Caco-2 (cell line): ENCODE data around the gene SHROOM3. TPM values are rescaled to one million over a fixed set of nuclear protein-coding genes. Genes with fewer than 3 reads are reported as not detected.

Experiments
- BruUV-seq: library from RNA; stranded (reverse); fragments of 400-500 nt; replicated peaks from 2 replicates; lab custom pipeline; 2021; lab: Mats Ljungman, UMichigan
- CTCF ChIA-PET: fragments of 300-600 bp; sonication (Branson Sonifier 250); formaldehyde crosslinking; loops from one replicate; lab custom pipeline; 2022; ENCODE audit warnings: antibody characterized with exemption; lab: Charles Lee
- POLR2A ChIA-PET: fragments of 300-600 bp; sonication (Branson Sonifier 250); formaldehyde crosslinking; loops from one replicate; lab custom pipeline; 2022; ENCODE audit warnings: antibody characterized with exemption; lab: Charles Lee
- DNase-seq, 2 experiments: peaks; one replicate each; pipeline versions ENCODE4 v3.0.0 to v3.0.0-alpha.2; 2020 to 2022
- H3K27me3 ChIP-seq: replicated peaks from 2 replicates; pipeline ENCODE4 v1.6.0; 2011; ENCODE audit warnings: low read length; ENCODE audit not compliant: control insufficient read depth, insufficient read depth
- H3K36me3 ChIP-seq: 2 replicates; pipeline ENCODE4 v1.5.1; 2011; ENCODE audit warnings: low read length; ENCODE audit not compliant: control insufficient read depth, insufficient read depth
- H3K4me1 ChIP-seq: fragments of 250-450 bp; sonication (Bioruptor Pico); 2 replicates; pipeline ENCODE4 v1.5.1; 2020; ENCODE audit warnings: mild to moderate bottlenecking
- H3K4me3 ChIP-seq: 2 replicates; pipeline ENCODE4 v1.5.1; 2011; ENCODE audit warnings: low read depth, mild to moderate bottlenecking, control low read depth, low read length
- H3K9me3 ChIP-seq: fragments of 250-450 bp; sonication (Bioruptor Pico); 2 replicates; pipeline ENCODE4 v1.5.1; 2020; ENCODE audit warnings: mild to moderate bottlenecking, moderate library complexity
- H3K27ac Mint-ChIP-seq: one replicate; pipeline ENCODE4 v1.8.0; 2022; ENCODE audit warnings: mixed read lengths; ENCODE audit not compliant: unreplicated experiment
- H3K27me3 Mint-ChIP-seq: one replicate; pipeline ENCODE4 v1.8.0; 2022; ENCODE audit warnings: mixed read lengths; ENCODE audit not compliant: insufficient read depth, unreplicated experiment
- H3K36me3 Mint-ChIP-seq: one replicate; pipeline ENCODE4 v1.8.0; 2022; ENCODE audit warnings: mild to moderate bottlenecking, mixed read lengths; ENCODE audit not compliant: insufficient read depth, unreplicated experiment
- H3K4me1 Mint-ChIP-seq: one replicate; pipeline ENCODE4 v1.8.0; 2022; ENCODE audit warnings: low read depth, mixed read lengths; ENCODE audit not compliant: unreplicated experiment
- H3K4me3 Mint-ChIP-seq: one replicate; pipeline ENCODE4 v1.8.0; 2022; ENCODE audit warnings: mild to moderate bottlenecking, moderate library complexity, mixed read lengths; ENCODE audit not compliant: unreplicated experiment
- H3K9me3 Mint-ChIP-seq: one replicate; pipeline ENCODE4 v1.8.0; 2022; ENCODE audit warnings: mixed read lengths; ENCODE audit not compliant: unreplicated experiment
- CTCF ChIP-seq, 2 experiments: fragments of 200-600 bp in 1 of 2; IDR thresholded peaks; 1 replicate in 1 of 2; 2 replicates in 1 of 2; pipeline versions ENCODE4 v1.5.1 to v1.8.0; 2011 to 2022; ENCODE audit warnings: antibody characterized with exemption in 1 of 2, control low read depth in 1 of 2, inconsistent platforms in 1 of 2, low read depth in 1 of 2, low read length in 1 of 2, mild to moderate bottlenecking in 1 of 2, moderate library complexity in 1 of 2; ENCODE audit not compliant: insufficient read depth in 1 of 2, severe bottlenecking in 1 of 2, unreplicated experiment in 1 of 2
- intact Hi-C: fragments of 100-400 bp; cut with micrococcal nuclease; formaldehyde crosslinking; loops from one replicate; pipeline ENCODE4 v1.10.0; 2022; ENCODE audit not compliant: unreplicated experiment
- total RNA-seq: library from RNA; stranded (reverse); gene quantifications from 2 replicates; pipeline ENCODE4 v1.2.3, GENCODE V29; 2022

Gene SHROOM3
- total RNA-seq, 1 experiment from 2014 or later = 16.3 TPM

- DNase-seq = peak; percentile 55 to 88
- intact Hi-C loops = no loop called here
- ChIA-PET POLR2A (no interaction called here), CTCF (interaction anchor here (1.0 kb wide), 1 partner anchor 153 kb away, joined by 4 read pairs; no protein-coding TSS in a partner anchor)
- Histone ChIP-seq H3K9me3 (peaks cover 8% of the 10 kb centered on the region), H3K4me3 (no peak overlapping the region), H3K27me3 (no peaks in the 10 kb centered on the region), H3K4me1 (0 out of 2 replicates have a peak, but pooled peaks cover 4% of the 10 kb centered on the region), H3K36me3 (no peaks in the 10 kb centered on the region)
- Mint-ChIP-seq H3K4me1 (peaks cover 2% of the 10 kb centered on the region), H3K36me3 (no peaks in the 10 kb centered on the region), H3K27ac (no peak overlapping the region), H3K9me3 (peaks cover 14% of the 10 kb centered on the region), H3K4me3 (no peak overlapping the region), H3K27me3 (peaks cover 4% of the 10 kb centered on the region)
- TF ChIP-seq CTCF (IDR thresholded peaks at IDR 0.05; ENCODE audit: insufficient read depth in 1 of 2, low read depth in 1 of 2, low read length in 1 of 2, severe bottlenecking in 1 of 2, unreplicated experiment in 1 of 2) = no peak
- no TSS peak for BruUV-seq
These were observed 46.7 kb upstream of the SHROOM3 start for GRCh38 chr4:76388160-76388908.

GRCh38 chr4:76401654-76402053 is 33.4 kb upstream of the SHROOM3 start:
- ChIA-PET POLR2A (no interaction called here), CTCF (no interaction called here)
- Histone ChIP-seq H3K36me3 (no peaks in the 10 kb centered on the region), H3K9me3 (no peaks in the 10 kb centered on the region), H3K4me1 (no peaks in the 10 kb centered on the region), H3K4me3 (no peak overlapping the region), H3K27me3 (no peaks in the 10 kb centered on the region)
- no peaks in the 10 kb centered on the region for H3K4me1 Mint-ChIP-seq
- no peak overlapping the region for H3K27ac Mint-ChIP-seq
- H3K27me3 Mint-ChIP-seq = peaks cover 37% of the 10 kb centered on the region
- H3K4me3 Mint-ChIP-seq = no peak overlapping the region
- no peak for DNase-seq
- BruUV-seq = no TSS peak
- intact Hi-C loops = no loop called here
- no peak for TF ChIP-seq CTCF (IDR thresholded peaks at IDR 0.05; ENCODE audit: insufficient read depth in 1 of 2, low read depth in 1 of 2, low read length in 1 of 2, severe bottlenecking in 1 of 2, unreplicated experiment in 1 of 2)
- H3K36me3 Mint-ChIP-seq = no peaks in the 10 kb centered on the region
- no peaks in the 10 kb centered on the region for H3K9me3 Mint-ChIP-seq

- Histone ChIP-seq H3K36me3 (no peaks in the 10 kb centered on the region), H3K4me3 (no peak overlapping the region), H3K9me3 (no peaks in the 10 kb centered on the region), H3K4me1 (0 out of 2 replicates have a peak, but pooled peaks cover 3% of the 10 kb centered on the region), H3K27me3 (no peaks in the 10 kb centered on the region)
- ChIA-PET CTCF (no interaction called here), POLR2A (no interaction called here)
- intact Hi-C loops = no loop called here
- H3K4me3 Mint-ChIP-seq = no peak overlapping the region
- peaks cover 30% of the 10 kb centered on the region for H3K27me3 Mint-ChIP-seq
- H3K27ac Mint-ChIP-seq = no peak overlapping the region
- no peak for DNase-seq
- H3K9me3 Mint-ChIP-seq = no peaks in the 10 kb centered on the region
- H3K36me3 Mint-ChIP-seq = no peaks in the 10 kb centered on the region
- H3K4me1 Mint-ChIP-seq = no peaks in the 10 kb centered on the region
- BruUV-seq = no TSS peak
- no peak for TF ChIP-seq CTCF (IDR thresholded peaks at IDR 0.05; ENCODE audit: insufficient read depth in 1 of 2, low read depth in 1 of 2, low read length in 1 of 2, severe bottlenecking in 1 of 2, unreplicated experiment in 1 of 2)
These were observed 28.9 kb upstream of the SHROOM3 start for GRCh38 chr4:76406081-76406480.
